Activated B cell treated with CpG ODN at 0.5 μM for 24 hours (primary cell): ENCODE data around the gene MYH13. TPM values are rescaled to one million over a fixed set of nuclear protein-coding genes. Genes with fewer than 3 reads are reported as not detected.

ENCODE experiments used
- total RNA-seq: library from RNA; stranded (reverse); gene quantifications from 2 replicates; pipeline ENCODE4 v1.2.3, GENCODE V29; 2022

The MYH13 gene
- total RNA-seq, 1 donor from 2014 or later, result not detected

Other genes with a start within 250 kb of the MYH13 start
- gene GAS7, start 174.4 kb downstream of the MYH13 start, total RNA-seq, result 39.8 and 44.2 TPM in 2 replicates
- not detected in 2 replicates for gene MYH8, start 48.9 kb upstream of the MYH13 start, total RNA-seq
- not detected in 2 replicates for gene MYH4, start 96.6 kb upstream of the MYH13 start, total RNA-seq
- not detected in 2 replicates for gene MYH1, start 145.5 kb upstream of the MYH13 start, total RNA-seq
- gene MYH2, start 176.7 kb upstream of the MYH13 start, total RNA-seq, result not detected in 2 replicates